Liver (tissue), 9 donors: Measurements from ENCODE around the gene PPT2. TPM values are rescaled to one million over a fixed set of nuclear protein-coding genes. Genes with fewer than 3 reads are reported as not detected.

Source experiments
- DNase-seq: peaks from one replicate; pipeline ENCODE4 v3.0.0-alpha.2; 2017; ENCODE audit warnings: low spot score
- H3K27ac ChIP-seq, 2 donors: one replicate each; pipeline ENCODE4 v1.7.0; 2013; ENCODE audit warnings: inconsistent platforms in 2 of 2, low read length in 2 of 2, control low read depth in 1 of 2, low read depth in 1 of 2, mild to moderate bottlenecking in 1 of 2
- H3K27me3 ChIP-seq, 4 donors: one replicate each; pipeline versions ENCODE4 v1.6.1 to v1.7.0; 2013; ENCODE audit warnings: low read length in 3 of 4, inconsistent platforms in 1 of 4, mild to moderate bottlenecking in 1 of 4, moderate library complexity in 1 of 4; ENCODE audit not compliant: control insufficient read depth in 4 of 4, insufficient read depth in 4 of 4
- H3K36me3 ChIP-seq, 4 donors: one replicate each; pipeline versions ENCODE4 v1.6.1 to v1.7.0; 2013; ENCODE audit warnings: low read length in 3 of 4, mild to moderate bottlenecking in 3 of 4, low read depth in 1 of 4, moderate library complexity in 1 of 4; ENCODE audit not compliant: control insufficient read depth in 4 of 4, insufficient read depth in 3 of 4
- H3K4me1 ChIP-seq, 4 donors: one replicate each; pipeline versions ENCODE4 v1.6.1 to v1.7.0; 2013; ENCODE audit warnings: low read length in 3 of 4, mild to moderate bottlenecking in 3 of 4, moderate library complexity in 1 of 4; ENCODE audit not compliant: control insufficient read depth in 4 of 4, insufficient read depth in 4 of 4
- H3K4me3 ChIP-seq, 3 donors: one replicate each; pipeline versions ENCODE4 v1.6.1 to v1.7.0; 2013; ENCODE audit warnings: low read length in 3 of 3, control low read depth in 1 of 3, low read depth in 1 of 3, mild to moderate bottlenecking in 1 of 3
- H3K9ac ChIP-seq, 2 donors: one replicate each; pipeline ENCODE4 v1.7.0; 2013; ENCODE audit warnings: low read length in 2 of 2, mild to moderate bottlenecking in 2 of 2, moderate library complexity in 2 of 2, control low read depth in 1 of 2, low read depth in 1 of 2
- H3K9me3 ChIP-seq, 4 donors: one replicate each; pipeline versions ENCODE4 v1.6.1 to v1.7.0; 2013; ENCODE audit warnings: low read length in 3 of 4; ENCODE audit not compliant: control insufficient read depth in 4 of 4
- ATF3 ChIP-seq: IDR thresholded peaks from 2 replicates; pipeline ENCODE4 v1.6.1; 2016; ENCODE audit warnings: antibody characterized with exemption
- CTCF ChIP-seq: fragments of 150-350 bp; IDR thresholded peaks from 2 replicates; pipeline ENCODE4 v1.5.1; 2017; ENCODE audit warnings: improper control_type of control experiment, low read depth, low read length; ENCODE audit not compliant: missing input control
- FOXA1 ChIP-seq: IDR thresholded peaks from 2 replicates; pipeline ENCODE4 v1.6.1; 2016; ENCODE audit warnings: antibody characterized with exemption
- GABPA ChIP-seq, 2 donors: IDR thresholded peaks in 1 of 2; conservative IDR thresholded peaks in 1 of 2; 2 replicates each; pipeline ENCODE4 v1.6.1; 2016; ENCODE audit warnings: antibody characterized with exemption in 2 of 2, mild to moderate bottlenecking in 1 of 2, moderate library complexity in 1 of 2
- HNF4A ChIP-seq, 2 donors: conservative IDR thresholded peaks; 2 replicates each; pipeline ENCODE4 v1.6.1; 2016; ENCODE audit warnings: antibody characterized with exemption in 2 of 2, mild to moderate bottlenecking in 2 of 2
- HNF4G ChIP-seq: IDR thresholded peaks from 2 replicates; pipeline ENCODE4 v1.6.1; 2016; ENCODE audit warnings: antibody characterized with exemption
- JUND ChIP-seq, 2 donors: IDR thresholded peaks; 2 replicates each; pipeline ENCODE4 v1.6.1; 2016; ENCODE audit warnings: antibody characterized with exemption in 2 of 2
- MAX ChIP-seq: IDR thresholded peaks from 2 replicates; pipeline ENCODE4 v1.6.1; 2016; ENCODE audit warnings: antibody characterized with exemption
- NR2F2 ChIP-seq: IDR thresholded peaks from 2 replicates; pipeline ENCODE4 v1.6.1; 2016; ENCODE audit warnings: antibody characterized with exemption
- RAD21 ChIP-seq, 2 donors: IDR thresholded peaks; 2 replicates each; pipeline ENCODE4 v1.6.1; 2016; ENCODE audit warnings: antibody characterized with exemption in 2 of 2, mild to moderate bottlenecking in 2 of 2
- REST ChIP-seq: IDR thresholded peaks from 2 replicates; pipeline ENCODE4 v1.6.1; 2016; ENCODE audit warnings: antibody characterized with exemption, mild to moderate bottlenecking
- RXRA ChIP-seq, 2 donors: IDR thresholded peaks; 2 replicates each; pipeline ENCODE4 v1.6.1; 2017 to 2018; ENCODE audit warnings: antibody characterized with exemption in 2 of 2, mild to moderate bottlenecking in 1 of 2
- SP1 ChIP-seq: IDR thresholded peaks from 2 replicates; pipeline ENCODE4 v1.6.1; 2018; ENCODE audit warnings: antibody characterized with exemption, mild to moderate bottlenecking
- TAF1 ChIP-seq: conservative IDR thresholded peaks from 2 replicates; pipeline ENCODE4 v1.6.1; 2016; ENCODE audit warnings: antibody characterized with exemption, mild to moderate bottlenecking
- ZBTB33 ChIP-seq: IDR thresholded peaks from 2 replicates; pipeline ENCODE4 v1.6.1; 2016; ENCODE audit warnings: antibody characterized with exemption
- WGBS: extraction: QIAGEN DNeasy Blood & Tissue Kit; methylation state at CpG from one replicate; pipeline ENCODE4 v1.1.7; 2013; 5-methylcytosine and 5-hydroxymethylcytosine counted together
- polyA plus RNA-seq, 2 donors: library from polyadenylated mRNA; stranded (reverse) in 1 of 2; unstranded in 1 of 2; fragments of 200-250 nt in 1 of 2; fragments of >200 nt in 1 of 2; fragmentation: Nextera tagmentation in 1 of 2; extraction: Ambion mirVana in 1 of 2; gene quantifications; one replicate each; pipeline versions ENCODE4 v1.2.1 to v1.2.3, GENCODE V29; 2013 to 2015
- total RNA-seq, 2 donors: library from RNA; depleted of rRNA; stranded (reverse); fragments of >200 nt; gene quantifications; one replicate each; pipeline ENCODE4 v1.2.3, GENCODE V29; 2014
- donor health status: healthy.
- donor health status: healthy.
- donor health status: healthy.
- donor health status: healthy.
- donor health status: healthy.

The PPT2 gene
- total and polyA plus RNA-seq, 4 donors: 7.6 to 47.4 (median 15.1) TPM

- Histone ChIP-seq H3K27me3 (no peaks in the 10 kb centered on the region), H3K9ac (peak overlapping the region; percentile 73 to 88), H3K36me3 (peaks cover 0 to 14% (median 8%) of the 10 kb centered on the region in 4 donors), H3K9me3 (no peaks in the 10 kb centered on the region), H3K4me1 (peaks cover 8 to 34% (median 23%) of the 10 kb centered on the region in 4 donors), H3K27ac (peak overlapping the region; percentile 75 to 97), H3K4me3 (peak overlapping the region in 1 of 3 donors; percentile 72)
- WGBS: 77% methylated on average over 8 of the region's 8 CpGs
- no peak for TF ChIP-seq ATF3
- TF ChIP-seq ZBTB33: no peak
- TF ChIP-seq REST: no peak
- TF ChIP-seq FOXA1: no peak
- no peak for TF ChIP-seq HNF4G
- TF ChIP-seq JUND (IDR thresholded peaks at IDR 0.05): no peak
- no peak for TF ChIP-seq HNF4A (conservative IDR thresholded peaks at IDR 0.05)
- no peak for TF ChIP-seq GABPA (IDR thresholded peaks at IDR 0.05 in 1 of 2, conservative IDR thresholded peaks at IDR 0.05 in 1 of 2)
- TF ChIP-seq RAD21 (IDR thresholded peaks at IDR 0.05): no peak
- no peak for TF ChIP-seq CTCF
- TF ChIP-seq RXRA (IDR thresholded peaks at IDR 0.05): no peak
- no peak for TF ChIP-seq NR2F2
- TF ChIP-seq TAF1: no peak
- TF ChIP-seq SP1: no peak
- no peak for TF ChIP-seq MAX
- no peak for DNase-seq
Observed at GRCh38 chr6:32190911-32191677, 37.2 kb downstream of the PPT2 start.
